Thymus (tissue), 11 donors: ENCODE measurements around the gene ASPG. TPM values are rescaled to one million over a fixed set of nuclear protein-coding genes. Genes with fewer than 3 reads are reported as not detected.

ENCODE experiments used
- DNase-seq, 9 donors: peaks; one replicate each; pipeline ENCODE4 v3.0.0-alpha.2; 2013; ENCODE audit warnings: low spot score in 9 of 9, low read depth in 6 of 9, missing footprints in 1 of 9
- H3K27ac ChIP-seq, 2 donors: one replicate each; pipeline ENCODE4 v1.5.1; 2013; ENCODE audit warnings: control low read depth in 1 of 2, low read depth in 1 of 2, low read length in 1 of 2, mild to moderate bottlenecking in 1 of 2, moderate library complexity in 1 of 2
- H3K27me3 ChIP-seq, 2 donors: one replicate each; pipeline ENCODE4 v1.5.1; 2013; ENCODE audit warnings: low read length in 1 of 2; ENCODE audit not compliant: control insufficient read depth in 2 of 2, insufficient read depth in 1 of 2
- H3K36me3 ChIP-seq, 2 donors: one replicate each; pipeline ENCODE4 v1.5.1; 2013; ENCODE audit warnings: low read length in 1 of 2, mild to moderate bottlenecking in 1 of 2, moderate library complexity in 1 of 2; ENCODE audit not compliant: control insufficient read depth in 2 of 2, insufficient read depth in 2 of 2
- H3K4me1 ChIP-seq, 2 donors: one replicate each; pipeline ENCODE4 v1.5.1; 2013; ENCODE audit warnings: low read length in 2 of 2; ENCODE audit not compliant: control insufficient read depth in 2 of 2, insufficient read depth in 2 of 2
- H3K4me3 ChIP-seq, 2 donors: one replicate each; pipeline ENCODE4 v1.5.1; 2013; ENCODE audit warnings: low read length in 2 of 2, control low read depth in 1 of 2, mild to moderate bottlenecking in 1 of 2
- H3K9me3 ChIP-seq, 2 donors: one replicate each; pipeline ENCODE4 v1.5.1; 2013; ENCODE audit warnings: low read length in 1 of 2, mild to moderate bottlenecking in 1 of 2; ENCODE audit not compliant: control insufficient read depth in 2 of 2, insufficient read depth in 1 of 2
- WGBS: extraction: QIAGEN DNeasy Blood & Tissue Kit; methylation state at CpG from one replicate; pipeline ENCODE4 v1.1.7; 2013; 5-methylcytosine and 5-hydroxymethylcytosine counted together
- polyA plus RNA-seq: library from polyadenylated mRNA; stranded (reverse); fragments of 200-250 nt; gene quantifications from one replicate; pipeline ENCODE4 v1.2.3, GENCODE V29; 2013
- total RNA-seq: library from RNA; stranded (reverse); fragments of 120-200 nt; gene quantifications from one replicate; pipeline ENCODE4 v1.2.4, GENCODE V29; 2013
- donor health status: healthy.

Gene ASPG
- total and polyA plus RNA-seq, 2 donors: 0.24 to 5.5 TPM

DNA sequence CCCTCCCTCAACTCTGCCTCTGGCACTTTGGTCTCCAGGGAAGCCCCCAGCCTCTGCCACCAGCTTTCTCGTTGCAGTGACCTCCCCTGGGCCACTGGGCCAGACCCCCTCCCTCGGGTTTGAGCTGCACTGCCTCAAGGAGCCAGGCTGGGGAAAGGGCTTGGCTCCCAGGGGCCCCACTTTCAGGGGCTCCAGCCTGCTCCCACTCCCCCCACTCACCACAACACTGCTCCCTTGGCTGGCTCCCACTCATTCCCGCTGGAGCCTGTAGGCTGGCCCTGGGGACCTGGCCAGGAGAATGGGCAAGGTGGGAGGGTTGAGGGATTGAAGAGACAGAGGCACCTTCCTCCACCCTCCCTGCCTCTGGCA lies 33.6 kb downstream of the ASPG start:
- Histone ChIP-seq H3K36me3 (no peaks in the 10 kb centered on the region), H3K9me3 (no peaks in the 10 kb centered on the region), H3K4me1 (peaks cover 0 to 4% of the 10 kb centered on the region in 2 donors), H3K27ac (no peak overlapping the region), H3K4me3 (no peak overlapping the region), H3K27me3 (peaks cover 33 to 60% of the 10 kb centered on the region in 2 donors)
- WGBS: 72% methylated on average over 3 of the region's 3 CpGs
- no peak for DNase-seq

DNA sequence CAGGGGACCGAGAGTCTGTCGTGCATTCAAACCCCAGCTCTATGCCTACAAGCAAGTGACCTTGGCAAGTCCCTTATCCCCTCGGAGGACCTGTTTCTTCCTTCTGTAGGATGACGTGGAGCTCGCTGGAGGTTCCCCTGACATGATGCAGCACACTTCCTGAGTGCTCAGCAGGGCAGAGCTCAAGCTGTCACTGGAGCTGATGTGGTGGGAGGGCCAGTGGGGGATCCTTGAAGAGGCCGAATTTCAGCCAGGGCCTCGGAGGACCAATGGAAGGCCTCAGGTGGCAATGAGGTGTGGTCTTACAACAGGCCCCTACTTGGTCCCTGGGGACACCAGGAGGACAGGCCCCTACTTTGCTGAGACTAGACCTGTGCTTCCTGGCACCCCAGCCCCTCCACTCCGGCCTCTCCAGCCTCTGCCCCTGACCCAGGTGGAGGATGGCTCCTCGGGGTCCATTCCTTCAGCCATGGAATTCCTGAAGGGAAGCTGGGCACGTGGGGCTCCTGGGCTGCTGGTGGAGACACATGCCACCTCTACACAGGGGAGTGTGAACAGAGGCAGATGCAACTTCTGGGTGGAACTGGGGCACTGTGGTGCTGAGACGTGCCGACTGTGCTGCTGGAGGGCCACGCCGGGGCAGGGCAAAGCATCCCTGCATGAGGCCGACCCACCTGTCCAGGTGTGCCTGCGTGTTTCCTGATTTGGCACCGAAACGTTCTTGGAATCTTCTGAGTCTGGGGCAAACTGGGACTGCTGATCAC lies 34.2 kb downstream of the ASPG start:
- H3K4me1 ChIP-seq: peaks cover 0 to 4% of the 10 kb centered on the region in 2 donors
- no peaks in the 10 kb centered on the region for H3K36me3 ChIP-seq
- H3K9me3 ChIP-seq: no peaks in the 10 kb centered on the region
- no peak for DNase-seq
- peaks cover 33 to 58% of the 10 kb centered on the region in 2 donors for H3K27me3 ChIP-seq
- WGBS: 71% methylated on average over 18 of the region's 18 CpGs
- no peak overlapping the region for H3K4me3 ChIP-seq
- no peak overlapping the region for H3K27ac ChIP-seq

DNA sequence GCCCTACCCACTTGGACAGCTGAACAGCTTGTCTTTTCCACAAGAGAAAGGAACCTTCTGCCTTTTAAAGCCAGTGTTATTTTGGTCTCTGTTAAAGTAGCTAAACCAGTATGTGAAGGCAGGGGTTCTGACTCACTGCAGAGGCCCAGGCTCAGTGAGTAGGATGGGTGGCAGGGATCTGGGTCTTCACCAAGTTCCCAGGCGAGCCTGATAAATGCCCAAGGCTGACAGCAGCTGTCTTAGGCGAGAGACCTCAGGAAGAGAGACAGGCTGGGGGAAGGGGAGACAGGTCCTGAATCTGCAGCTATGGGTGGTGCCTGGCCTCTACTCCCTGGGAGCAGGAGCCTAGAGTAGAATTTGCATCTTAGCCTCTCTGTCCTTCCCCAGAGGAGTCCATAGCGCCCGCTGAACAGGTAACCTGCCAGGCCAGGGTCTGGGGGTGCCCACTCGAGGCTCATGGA lies 34.8 kb downstream of the ASPG start:
- H3K9me3 ChIP-seq: no peaks in the 10 kb centered on the region
- no peak for DNase-seq
- H3K27me3 ChIP-seq: peaks cover 33 to 52% of the 10 kb centered on the region in 2 donors
- H3K4me3 ChIP-seq: no peak overlapping the region
- H3K36me3 ChIP-seq: no peaks in the 10 kb centered on the region
- WGBS: 90% methylated on average over 5 of the region's 5 CpGs
- H3K27ac ChIP-seq: no peak overlapping the region
- H3K4me1 ChIP-seq: peaks cover 0 to 4% of the 10 kb centered on the region in 2 donors

DNA sequence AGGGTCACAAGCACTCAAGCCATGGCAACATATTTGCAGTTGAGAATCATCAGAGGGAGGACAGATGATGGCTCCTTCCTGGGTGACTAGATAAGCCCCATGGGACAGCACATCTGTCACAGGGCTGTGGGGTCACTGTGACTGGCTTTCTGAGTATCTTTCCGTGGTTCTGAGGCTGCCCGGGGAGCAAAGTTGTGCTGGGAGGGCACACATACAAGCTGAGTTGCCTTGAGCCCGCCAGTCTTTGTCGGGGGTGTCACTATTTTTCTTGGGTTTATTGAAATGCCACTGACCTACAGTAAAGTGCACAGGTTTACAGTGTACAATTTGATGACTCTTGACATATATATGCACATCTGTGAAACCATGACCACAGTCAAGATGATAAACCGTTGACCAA lies 35.6 kb downstream of the ASPG start:
- Histone ChIP-seq H3K9me3 (no peaks in the 10 kb centered on the region), H3K36me3 (no peaks in the 10 kb centered on the region), H3K27me3 (peaks cover 28 to 44% of the 10 kb centered on the region in 2 donors), H3K4me3 (no peak overlapping the region), H3K27ac (no peak overlapping the region), H3K4me1 (peaks cover 0 to 3% of the 10 kb centered on the region in 2 donors)
- DNase-seq: no peak
- 83% methylated on average over 5 of the region's 5 CpGs for WGBS

GRCh38 chr14:104123879-104124278 lies 38.4 kb downstream of the ASPG start:
- Histone ChIP-seq H3K9me3 (no peaks in the 10 kb centered on the region), H3K4me3 (no peak overlapping the region), H3K27ac (no peak overlapping the region), H3K27me3 (peaks cover 2 to 20% of the 10 kb centered on the region in 2 donors), H3K4me1 (no peaks in the 10 kb centered on the region), H3K36me3 (no peaks in the 10 kb centered on the region)
- no peak for DNase-seq
- WGBS: 96% methylated on average over 1 of the region's 1 CpG

DNA sequence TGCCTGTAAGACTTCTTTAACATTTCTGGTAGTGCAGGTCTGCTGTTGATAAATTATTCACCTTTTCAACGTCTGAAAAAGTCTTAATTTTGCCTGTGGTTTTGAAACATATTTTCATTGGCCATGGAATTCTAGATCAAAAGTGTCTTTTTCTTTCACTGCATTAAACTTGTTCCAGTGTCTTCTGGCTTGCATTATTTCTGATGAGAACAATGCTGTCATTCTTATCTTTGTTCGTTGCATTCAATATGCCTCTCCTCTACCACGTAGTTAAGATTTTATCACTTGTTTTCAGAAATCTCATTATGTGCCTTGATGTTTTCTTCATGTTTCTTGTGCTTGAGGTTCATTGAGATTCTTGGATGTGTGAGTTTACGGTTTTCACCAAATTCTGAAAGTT lies 39.5 kb downstream of the ASPG start:
- H3K9me3 ChIP-seq: no peaks in the 10 kb centered on the region
- no peak for DNase-seq
- no peaks in the 10 kb centered on the region for H3K36me3 ChIP-seq
- H3K4me3 ChIP-seq: no peak overlapping the region
- peaks cover 0 to 9% of the 10 kb centered on the region in 2 donors for H3K27me3 ChIP-seq
- no peak overlapping the region for H3K27ac ChIP-seq
- H3K4me1 ChIP-seq: no peaks in the 10 kb centered on the region
- WGBS: 88% methylated on average over 4 of the region's 4 CpGs

- H3K4me3 ChIP-seq: no peak overlapping the region
- H3K27me3 ChIP-seq: peaks cover 0 to 2% of the 10 kb centered on the region in 2 donors
- peaks cover 1 to 13% of the 10 kb centered on the region in 2 donors for H3K9me3 ChIP-seq
- WGBS: 91% methylated on average over 2 of the region's 2 CpGs
- DNase-seq: no peak
- H3K4me1 ChIP-seq: no peaks in the 10 kb centered on the region
- no peaks in the 10 kb centered on the region for H3K36me3 ChIP-seq
- H3K27ac ChIP-seq: no peak overlapping the region
Observed at GRCh38 chr14:104126753-104127152, 41.3 kb downstream of the ASPG start.

GRCh38 chr14:104128981-104129380 lies 43.5 kb downstream of the ASPG start:
- Histone ChIP-seq H3K4me1 (no peaks in the 10 kb centered on the region), H3K9me3 (peaks cover 1 to 13% of the 10 kb centered on the region in 2 donors), H3K4me3 (no peak overlapping the region), H3K27ac (no peak overlapping the region), H3K27me3 (peaks cover 8 to 16% of the 10 kb centered on the region in 2 donors), H3K36me3 (no peaks in the 10 kb centered on the region)
- DNase-seq: no peak
- WGBS: 99% methylated on average over 1 of the region's 1 CpG

GRCh38 chr14:104129556-104129955 lies 44.1 kb downstream of the ASPG start:
- Histone ChIP-seq H3K9me3 (peaks cover 1 to 13% of the 10 kb centered on the region in 2 donors), H3K4me3 (no peak overlapping the region), H3K27me3 (peaks cover 11 to 22% of the 10 kb centered on the region in 2 donors), H3K36me3 (no peaks in the 10 kb centered on the region), H3K4me1 (no peaks in the 10 kb centered on the region), H3K27ac (no peak overlapping the region)
- WGBS: 98% methylated on average over 1 of the region's 1 CpG
- DNase-seq: no peak
